Esophagus muscularis mucosa (tissue), 4 donors: Measurements from ENCODE around the gene IL31.

ENCODE experiments used
- EP300 ChIP-seq: sonication (generic); formaldehyde crosslinking; IDR thresholded peaks from one replicate; pipeline ENCODE4 v1.6.1; 2017; ENCODE audit warnings: antibody characterized with exemption
- POLR2A ChIP-seq: fragments of 450-650 bp; IDR thresholded peaks from one replicate; pipeline ENCODE4 v1.6.1; 2017; ENCODE audit warnings: antibody characterized with exemption, moderate library complexity, mild to moderate bottlenecking, low read depth
- TF ChIP-seq, protein P1 (sequence below), 3 experiments: fragments of 200-600 bp in 2 of 3; fragments of 450-650 bp in 1 of 3; sonication (generic) in 2 of 3; IDR thresholded peaks; one replicate each; pipeline ENCODE4 v1.5.1; 2017 to 2019; ENCODE audit warnings: antibody characterized with exemption in 3 of 3, mild to moderate bottlenecking in 2 of 3, moderate library complexity in 1 of 3

DNA sequence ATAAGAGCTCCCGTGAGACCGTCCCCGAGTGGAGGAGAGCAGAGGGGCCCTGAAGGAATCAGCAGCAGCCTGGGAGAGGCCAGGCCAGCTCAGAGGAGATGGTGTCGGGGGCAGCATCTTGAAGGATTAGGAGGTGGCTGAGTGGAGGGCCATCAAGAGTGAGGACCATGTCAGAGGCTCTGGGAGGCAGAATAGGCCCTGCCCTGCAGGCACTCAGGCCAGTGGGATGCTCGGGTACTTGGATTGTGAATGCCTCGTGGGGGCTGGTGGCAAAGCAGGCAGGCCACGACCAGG lies 47.7 kb downstream of the IL31 start:
- TF ChIP-seq EP300 (no peak), POLR2A (no peak)
- TF ChIP-seq, protein P1, sequence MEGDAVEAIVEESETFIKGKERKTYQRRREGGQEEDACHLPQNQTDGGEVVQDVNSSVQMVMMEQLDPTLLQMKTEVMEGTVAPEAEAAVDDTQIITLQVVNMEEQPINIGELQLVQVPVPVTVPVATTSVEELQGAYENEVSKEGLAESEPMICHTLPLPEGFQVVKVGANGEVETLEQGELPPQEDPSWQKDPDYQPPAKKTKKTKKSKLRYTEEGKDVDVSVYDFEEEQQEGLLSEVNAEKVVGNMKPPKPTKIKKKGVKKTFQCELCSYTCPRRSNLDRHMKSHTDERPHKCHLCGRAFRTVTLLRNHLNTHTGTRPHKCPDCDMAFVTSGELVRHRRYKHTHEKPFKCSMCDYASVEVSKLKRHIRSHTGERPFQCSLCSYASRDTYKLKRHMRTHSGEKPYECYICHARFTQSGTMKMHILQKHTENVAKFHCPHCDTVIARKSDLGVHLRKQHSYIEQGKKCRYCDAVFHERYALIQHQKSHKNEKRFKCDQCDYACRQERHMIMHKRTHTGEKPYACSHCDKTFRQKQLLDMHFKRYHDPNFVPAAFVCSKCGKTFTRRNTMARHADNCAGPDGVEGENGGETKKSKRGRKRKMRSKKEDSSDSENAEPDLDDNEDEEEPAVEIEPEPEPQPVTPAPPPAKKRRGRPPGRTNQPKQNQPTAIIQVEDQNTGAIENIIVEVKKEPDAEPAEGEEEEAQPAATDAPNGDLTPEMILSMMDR (IDR thresholded peaks at IDR 0.05), result no peak
